ENCODE measurements around the gene PGAP2. TPM values are rescaled to one million over a fixed set of nuclear protein-coding genes. Genes with fewer than 3 reads are reported as not detected.

Gene PGAP2
- total RNA-seq, 1 donor from 2014 or later = 7.1 TPM

DNA sequence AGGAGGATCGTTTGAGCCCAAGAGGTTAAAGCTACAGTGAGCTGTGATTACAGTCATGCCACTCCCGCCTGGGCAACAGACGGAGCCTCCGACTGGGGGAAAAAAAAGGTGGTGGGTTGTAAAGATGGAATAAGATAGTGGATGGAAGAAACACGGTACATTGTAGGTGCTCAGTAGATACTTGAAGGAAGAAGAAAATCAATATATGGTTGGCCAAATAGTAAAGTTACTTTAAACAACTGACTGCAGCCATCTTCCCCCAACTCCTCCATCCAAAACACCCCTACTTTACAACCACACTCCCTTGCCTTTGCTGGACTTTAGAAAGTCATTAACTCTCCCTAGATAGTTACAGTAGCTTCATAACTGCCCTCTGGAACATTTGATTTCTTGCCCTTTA lies 8.5 kb upstream of the PGAP2 start:
- TF ChIP-seq, protein P1, sequence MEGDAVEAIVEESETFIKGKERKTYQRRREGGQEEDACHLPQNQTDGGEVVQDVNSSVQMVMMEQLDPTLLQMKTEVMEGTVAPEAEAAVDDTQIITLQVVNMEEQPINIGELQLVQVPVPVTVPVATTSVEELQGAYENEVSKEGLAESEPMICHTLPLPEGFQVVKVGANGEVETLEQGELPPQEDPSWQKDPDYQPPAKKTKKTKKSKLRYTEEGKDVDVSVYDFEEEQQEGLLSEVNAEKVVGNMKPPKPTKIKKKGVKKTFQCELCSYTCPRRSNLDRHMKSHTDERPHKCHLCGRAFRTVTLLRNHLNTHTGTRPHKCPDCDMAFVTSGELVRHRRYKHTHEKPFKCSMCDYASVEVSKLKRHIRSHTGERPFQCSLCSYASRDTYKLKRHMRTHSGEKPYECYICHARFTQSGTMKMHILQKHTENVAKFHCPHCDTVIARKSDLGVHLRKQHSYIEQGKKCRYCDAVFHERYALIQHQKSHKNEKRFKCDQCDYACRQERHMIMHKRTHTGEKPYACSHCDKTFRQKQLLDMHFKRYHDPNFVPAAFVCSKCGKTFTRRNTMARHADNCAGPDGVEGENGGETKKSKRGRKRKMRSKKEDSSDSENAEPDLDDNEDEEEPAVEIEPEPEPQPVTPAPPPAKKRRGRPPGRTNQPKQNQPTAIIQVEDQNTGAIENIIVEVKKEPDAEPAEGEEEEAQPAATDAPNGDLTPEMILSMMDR (IDR thresholded peaks at IDR 0.05) = no peak
- no peak overlapping the region for H3K4me3 ChIP-seq
- DNase-seq (ENCODE audit: low spot score in 2 of 2) = no peak
- H3K4me1 ChIP-seq = peaks cover 0 to 19% of the 10 kb centered on the region in 2 donors
- intact Hi-C loops (cut with DNase I) = no loop called here
- no peaks in the 10 kb centered on the region for H3K36me3 ChIP-seq
- no peak overlapping the region for H3K27ac ChIP-seq
- no peaks in the 10 kb centered on the region for H3K27me3 ChIP-seq
- H3K9me3 ChIP-seq = no peaks in the 10 kb centered on the region

DNA sequence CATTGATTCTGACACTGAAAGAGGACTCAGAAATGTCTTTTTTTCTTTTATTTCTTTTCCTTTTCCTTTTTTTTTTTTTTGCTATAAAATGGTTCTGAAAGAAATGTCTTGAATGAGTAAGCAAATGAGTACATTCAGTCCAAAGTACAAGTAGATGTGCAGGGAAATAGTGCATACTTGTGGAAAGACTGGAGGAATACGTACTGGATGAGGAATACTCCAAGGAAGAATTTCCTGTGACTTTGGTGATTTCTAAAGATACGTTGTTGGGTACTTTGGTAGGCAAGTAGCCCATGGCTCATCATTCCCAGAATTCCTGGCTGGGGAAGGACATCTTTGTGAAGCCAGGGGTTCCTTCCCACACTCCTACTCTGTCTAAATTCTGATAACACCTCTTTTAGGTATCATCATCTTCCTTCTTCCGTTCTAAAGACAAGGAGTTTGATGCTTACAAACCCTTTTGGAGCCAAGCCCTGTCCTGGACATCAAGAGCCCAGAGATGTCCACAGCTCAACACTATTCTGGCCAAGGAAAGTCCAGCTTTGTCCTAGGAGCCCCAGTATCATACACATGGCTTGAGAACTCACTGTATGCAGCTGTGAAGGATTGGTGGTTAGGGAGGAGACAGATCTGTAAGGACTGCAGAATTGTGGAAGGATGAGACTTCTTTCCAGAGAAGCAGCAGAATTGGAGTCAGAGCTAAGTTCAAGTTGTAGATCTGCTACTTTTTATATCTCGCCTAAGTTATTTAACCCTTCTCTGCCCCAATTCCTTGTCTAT lies 6.2 kb upstream of the PGAP2 start:
- peaks cover 0 to 3% of the 10 kb centered on the region in 2 donors for H3K4me1 ChIP-seq
- no peak for DNase-seq (ENCODE audit: low spot score in 2 of 2)
- H3K9me3 ChIP-seq = no peaks in the 10 kb centered on the region
- TF ChIP-seq, protein P1 (IDR thresholded peaks at IDR 0.05) = no peak
- no peaks in the 10 kb centered on the region for H3K27me3 ChIP-seq
- no peak overlapping the region for H3K4me3 ChIP-seq
- no peaks in the 10 kb centered on the region for H3K36me3 ChIP-seq
- intact Hi-C loops (cut with DNase I) = no loop called here
- no peak overlapping the region for H3K27ac ChIP-seq

DNA sequence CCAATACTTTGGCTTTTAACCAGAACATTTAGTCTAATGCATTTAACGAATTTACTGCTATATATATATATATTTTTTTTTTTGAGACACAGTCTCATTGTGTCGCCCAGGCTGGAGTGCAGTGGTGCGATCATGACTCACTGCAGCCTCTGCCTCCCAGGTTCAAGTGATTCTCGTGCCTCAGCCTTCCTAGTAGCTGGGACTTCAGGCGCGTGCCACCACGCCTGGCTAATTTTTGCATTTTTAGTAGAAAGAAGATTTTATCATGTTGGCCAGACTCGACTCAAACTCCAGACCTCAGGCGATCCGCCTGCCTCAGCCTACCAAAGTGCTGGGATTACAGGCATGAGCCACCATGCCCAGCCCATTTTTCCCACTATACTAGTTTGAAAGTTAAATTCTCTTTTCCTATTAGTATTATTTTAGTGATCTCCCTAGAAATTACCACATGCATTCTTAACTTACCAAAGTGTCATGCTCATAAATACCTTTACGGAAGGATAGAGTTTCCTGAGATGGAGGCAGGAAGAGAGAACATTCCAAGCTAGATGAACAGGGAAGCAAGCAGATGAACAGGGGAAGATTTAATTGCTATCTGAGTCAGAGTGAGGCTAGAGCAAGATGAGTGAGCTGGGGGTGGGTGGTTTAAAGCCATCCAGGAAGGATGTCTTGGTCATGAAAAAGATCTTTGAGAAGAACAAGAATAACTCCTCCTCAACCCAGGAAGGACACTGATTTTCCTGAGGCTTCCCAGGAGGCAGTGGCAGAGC lies 4.4 kb upstream of the PGAP2 start:
- Histone ChIP-seq H3K4me1 (peaks cover 3 to 4% of the 10 kb centered on the region in 2 donors), H3K36me3 (no peaks in the 10 kb centered on the region), H3K9me3 (no peaks in the 10 kb centered on the region), H3K27me3 (no peaks in the 10 kb centered on the region), H3K27ac (no peak overlapping the region), H3K4me3 (no peak overlapping the region)
- no peak for DNase-seq (ENCODE audit: low spot score in 2 of 2)
- intact Hi-C loops (cut with DNase I) = no loop called here
- TF ChIP-seq, protein P1 (IDR thresholded peaks at IDR 0.05) = no peak

DNA sequence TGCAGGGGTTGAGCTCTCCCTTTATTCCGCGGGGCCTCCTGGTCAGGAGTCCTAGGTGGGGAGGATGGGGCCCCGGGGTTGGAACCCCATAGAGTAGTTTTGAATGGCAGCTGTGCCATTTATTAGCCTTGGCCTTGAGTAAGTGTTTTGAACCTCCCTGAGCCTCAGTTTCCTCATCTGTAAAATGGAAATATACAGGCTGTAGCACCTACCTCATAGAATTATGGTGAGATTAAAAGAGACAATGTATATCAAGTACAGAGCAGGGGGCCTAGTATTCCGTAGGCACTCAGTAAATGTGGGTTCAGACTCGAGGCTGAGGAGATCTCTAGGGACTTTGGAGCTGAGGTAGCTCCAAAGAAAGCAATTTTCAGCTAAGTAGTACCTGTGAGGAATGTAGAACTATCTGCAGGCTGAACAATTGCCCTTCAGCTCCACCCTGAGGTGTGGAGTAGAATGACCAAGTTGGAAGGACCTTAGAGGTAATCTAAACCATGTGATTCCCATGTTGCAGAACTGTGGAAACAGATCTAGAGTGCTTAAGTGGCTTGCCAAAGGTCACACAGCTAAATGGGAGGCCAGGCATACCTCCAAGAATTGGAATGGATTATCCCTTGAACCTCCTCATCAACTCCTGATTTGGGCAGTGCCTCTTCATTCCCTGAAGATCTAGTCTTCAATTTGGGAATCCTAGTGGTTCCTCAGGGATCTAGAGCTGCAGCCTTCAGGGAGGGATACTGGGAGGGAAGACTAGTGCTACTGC lies 682 bp downstream of the PGAP2 start:
- peak overlapping the region; percentile 27 to 57 for H3K27ac ChIP-seq
- H3K27me3 ChIP-seq = no peaks in the 10 kb centered on the region
- peaks cover 3 to 4% of the 10 kb centered on the region in 2 donors for H3K4me1 ChIP-seq
- TF ChIP-seq, protein P1 (IDR thresholded peaks at IDR 0.05) = peak in 2 of 3 experiments; percentile 5 to 33
- H3K36me3 ChIP-seq = no peaks in the 10 kb centered on the region
- no peak for DNase-seq (ENCODE audit: low spot score in 2 of 2)
- H3K9me3 ChIP-seq = no peaks in the 10 kb centered on the region
- intact Hi-C loops (cut with DNase I) = no loop called here
- peak overlapping the region; percentile 63 to 90 for H3K4me3 ChIP-seq

DNA sequence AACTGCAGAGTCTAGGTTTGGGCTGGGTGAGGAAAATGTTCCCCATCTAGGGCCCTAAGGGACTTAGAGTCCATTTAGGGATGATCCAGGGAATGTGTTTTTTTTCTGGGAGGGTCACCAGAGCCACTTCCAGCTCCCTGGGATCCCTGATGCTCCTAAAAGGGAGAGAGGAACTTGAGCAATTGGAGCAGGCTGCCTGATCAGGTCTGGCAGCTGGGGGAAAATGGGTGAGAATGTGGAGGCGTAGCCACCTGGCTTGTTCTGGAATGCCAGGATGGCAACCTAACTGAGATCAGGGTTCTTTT lies 1.2 kb downstream of the PGAP2 start:
- TF ChIP-seq, protein P1 (IDR thresholded peaks at IDR 0.05) = no peak
- no peaks in the 10 kb centered on the region for H3K27me3 ChIP-seq

More for the DNA sequence above, 1.2 kb downstream of the PGAP2 start:
- Histone ChIP-seq H3K4me1 (peaks cover 3 to 4% of the 10 kb centered on the region in 2 donors), H3K36me3 (no peaks in the 10 kb centered on the region), H3K4me3 (no peak overlapping the region), H3K27ac (no peak overlapping the region), H3K9me3 (no peaks in the 10 kb centered on the region)
- intact Hi-C loops (cut with DNase I) = no loop called here
- DNase-seq (ENCODE audit: low spot score in 2 of 2) = no peak
